Measurements from ENCODE around the gene USP17L21.
"Not testable (repeated sequence)": the region's sequence is repeated elsewhere in the genome, so short reads cannot be mapped to it uniquely, and the experiment has no call there.

The USP17L21 gene

GRCh38 chr4:9262572-9262971, at the start of gene USP17L21:
Gene USP17L21, plus strand, starts transcription at chr4:9262872. Its CDS starts 0 bp downstream, at chr4:9262872.
- DNase-seq (ENCODE audit: low read depth) = not testable (repeated sequence)

GRCh38 chr4:9214701-9215100, 48.0 kb upstream of the USP17L21 start:
- DNase-seq (ENCODE audit: low read depth) = not testable (repeated sequence)

GRCh38 chr4:9215105-9215504, 47.6 kb upstream of the USP17L21 start, which contains the start of gene USP17L11:
Gene USP17L11, plus strand, starts transcription at chr4:9215405. Its CDS starts 0 bp downstream, at chr4:9215405.
- not testable (repeated sequence) for DNase-seq (ENCODE audit: low read depth)

GRCh38 chr4:9219852-9220251, 42.8 kb upstream of the USP17L21 start, which contains the start of gene USP17L12:
Gene USP17L12, plus strand, starts transcription at chr4:9220152. Its CDS starts 0 bp downstream, at chr4:9220152.
- DNase-seq (ENCODE audit: low read depth) = not testable (repeated sequence)

GRCh38 chr4:9224596-9224995, 38.1 kb upstream of the USP17L21 start, which contains the start of gene USP17L13:
Gene USP17L13, plus strand, starts transcription at chr4:9224896. Its CDS starts 0 bp downstream, at chr4:9224896.
- not testable (repeated sequence) for DNase-seq (ENCODE audit: low read depth)

GRCh38 chr4:9230249-9230648, 32.4 kb upstream of the USP17L21 start:
- DNase-seq (ENCODE audit: low read depth) = not testable (repeated sequence)

- DNase-seq (ENCODE audit: low read depth) = not testable (repeated sequence)
Observed at GRCh38 chr4:9234085-9234484, 28.6 kb upstream of the USP17L21 start, which contains the start of gene USP17L15. Gene USP17L15, plus strand, starts transcription at chr4:9234385. Its CDS starts 0 bp downstream, at chr4:9234385.

GRCh38 chr4:9238461-9238860, 24.2 kb upstream of the USP17L21 start:
- not testable (repeated sequence) for DNase-seq (ENCODE audit: low read depth)

- DNase-seq (ENCODE audit: low read depth) = not testable (repeated sequence)
Observed at GRCh38 chr4:9243579-9243978, 19.1 kb upstream of the USP17L21 start, which contains the start of gene USP17L17. Gene USP17L17, plus strand, starts transcription at chr4:9243879. Its CDS starts 0 bp downstream, at chr4:9243879.

GRCh38 chr4:9247953-9248680, 14.6 kb upstream of the USP17L21 start, which contains the start of gene USP17L18:
Gene USP17L18, plus strand, starts transcription at chr4:9248630. Its CDS starts 0 bp downstream, at chr4:9248630.
- not testable (repeated sequence) for DNase-seq (ENCODE audit: low read depth)

GRCh38 chr4:9253078-9253477, 9.6 kb upstream of the USP17L21 start, which contains the start of gene USP17L19:
Gene USP17L19, plus strand, starts transcription at chr4:9253378. Its CDS starts 0 bp downstream, at chr4:9253378.
- DNase-seq (ENCODE audit: low read depth) = not testable (repeated sequence)

GRCh38 chr4:9257824-9258223, 4.8 kb upstream of the USP17L21 start, which contains the start of gene USP17L20:
Gene USP17L20, plus strand, starts transcription at chr4:9258124. Its CDS starts 0 bp downstream, at chr4:9258124.
- DNase-seq (ENCODE audit: low read depth) = not testable (repeated sequence)

GRCh38 chr4:9267319-9267718, 4.6 kb downstream of the USP17L21 start, which contains the start of gene USP17L22:
Gene USP17L22, plus strand, starts transcription at chr4:9267619. Its CDS starts 0 bp downstream, at chr4:9267619.
- not testable (repeated sequence) for DNase-seq (ENCODE audit: low read depth)

- not testable (repeated sequence) for DNase-seq (ENCODE audit: low read depth)
Observed at GRCh38 chr4:9271719-9272118, 9.0 kb downstream of the USP17L21 start.

Measured in non-pigmented ciliary epithelial cell (primary cell).